K562 (cell line): ENCODE results near the gene BSN. TPM values are rescaled to one million over a fixed set of nuclear protein-coding genes. Genes with fewer than 3 reads are reported as not detected.

Source experiments
- ATAC-seq: fragments of 200-7000 bp; cut with Tn5 transposase; 3 replicates; pipeline ENCODE4 v1.9.1; 2020; ENCODE audit warnings: moderate library complexity
- BruUV-seq: library from RNA; stranded (reverse); fragments of 400-500 nt; replicated peaks from 2 replicates; lab custom pipeline; 2021; lab: Mats Ljungman, UMichigan
- CTCF ChIA-PET: fragments of 300-600 bp; formaldehyde crosslinking; extraction: SDS; loops from one replicate; lab custom pipeline; 2021; ENCODE audit warnings: low intra/inter-chr PET ratio; lab: Yijun Ruan, JAX
- POLR2A ChIA-PET: fragments of 300-600, 350-650 bp; sonication (Branson Sonifier 250); formaldehyde crosslinking; extraction: SDS; loops from one replicate; lab custom pipeline; 2021; ENCODE audit warnings: antibody characterized with exemption, inconsistent platforms; lab: Yijun Ruan, JAX
- DNase-seq, 4 experiments: peaks; one replicate each; pipeline versions ENCODE4 v3.0.0 to v3.0.0-alpha.2; 2011 to 2018; ENCODE audit warnings: low spot score in 3 of 4, mixed read lengths in 3 of 4; ENCODE audit errors: extremely low read depth in 1 of 4
- FAIRE-seq: peaks from 2 replicates; lab custom pipeline; 2011; peaks lifted over from hg19 to GRCh38; lab: Jason Lieb, UNC
- H2AFZ ChIP-seq: 2 replicates; pipeline ENCODE4 v1.6.0; 2011; ENCODE audit warnings: low read depth, low read length, control low read depth, inconsistent platforms
- H3K27ac ChIP-seq: fragments of 200-600 bp; 3 replicates; pipeline ENCODE4 v1.8.0; 2011; ENCODE audit warnings: low read depth, mild to moderate bottlenecking, control low read depth, inconsistent platforms, low read length, moderate library complexity, mixed read lengths; ENCODE audit errors: extremely low read depth
- H3K27me3 ChIP-seq, 2 experiments: fragments of 300-600 bp in 1 of 2; 2 replicates in 1 of 2; 3 replicates in 1 of 2; pipeline versions ENCODE4 v1.6.0 to v1.8.0; 2011; ENCODE audit warnings: inconsistent platforms in 2 of 2, low read length in 2 of 2, mild to moderate bottlenecking in 1 of 2, mixed read lengths in 1 of 2, moderate library complexity in 1 of 2; ENCODE audit not compliant: control insufficient read depth in 2 of 2, insufficient read depth in 2 of 2
- H3K36me3 ChIP-seq: fragments of 300-600 bp; 3 replicates; pipeline ENCODE4 v1.8.0; 2011; ENCODE audit warnings: mild to moderate bottlenecking, low read length, inconsistent platforms; ENCODE audit not compliant: control insufficient read depth, insufficient read depth
- H3K4me1 ChIP-seq, 2 experiments: fragments of 200-600 bp in 1 of 2; replicated peaks in 1 of 2; 2 replicates in 1 of 2; 3 replicates in 1 of 2; pipeline versions ENCODE4 v1.5.1 to v1.8.0; 2011; ENCODE audit warnings: inconsistent platforms in 2 of 2, low read length in 2 of 2, mild to moderate bottlenecking in 1 of 2, mixed read lengths in 1 of 2, moderate library complexity in 1 of 2; ENCODE audit not compliant: control insufficient read depth in 2 of 2, insufficient read depth in 2 of 2
- H3K4me2 ChIP-seq: 2 replicates; pipeline ENCODE4 v1.6.1; 2011; ENCODE audit warnings: low read length, control low read depth, inconsistent platforms, mixed read lengths; ENCODE audit not compliant: insufficient read depth
- H3K4me3 ChIP-seq: fragments of 200-600 bp; sonication (generic), shearing (Covaris generic); 2 replicates; pipeline ENCODE4 v1.5.1; 2016; ENCODE audit warnings: control low read depth, inconsistent platforms
- H3K79me2 ChIP-seq: fragments of 200-600 bp; 3 replicates; pipeline ENCODE4 v1.8.0; 2011; ENCODE audit warnings: low read length, inconsistent platforms; ENCODE audit not compliant: control insufficient read depth, insufficient read depth
- H3K9ac ChIP-seq, 2 experiments: 2 replicates each; pipeline versions ENCODE4 v1.6.0 to v1.6.1; 2011; ENCODE audit warnings: low read depth in 2 of 2, low read length in 2 of 2, control low read depth in 1 of 2, inconsistent platforms in 1 of 2, mild to moderate bottlenecking in 1 of 2, mixed read lengths in 1 of 2; ENCODE audit not compliant: insufficient read depth in 1 of 2
- H3K9me1 ChIP-seq: one replicate; pipeline ENCODE4 v1.6.0; 2011; ENCODE audit warnings: inconsistent platforms, mild to moderate bottlenecking, low read length, moderate library complexity; ENCODE audit not compliant: control insufficient read depth, insufficient read depth
- H3K9me3 ChIP-seq: replicated peaks from 2 replicates; pipeline ENCODE4 v1.5.1; 2011; ENCODE audit warnings: low read depth, low read length, inconsistent platforms; ENCODE audit not compliant: control insufficient read depth, insufficient read depth
- H4K20me1 ChIP-seq: replicated peaks from 2 replicates; pipeline ENCODE4 v1.6.1; 2011; ENCODE audit warnings: low read length, inconsistent platforms, mixed read lengths; ENCODE audit not compliant: control insufficient read depth, insufficient read depth
- CBFA2T3 ChIP-seq: fragments of 450-650 bp; IDR thresholded peaks from 2 replicates; pipeline ENCODE4 v1.6.1; 2017
- CC2D1A ChIP-seq: fragments of 450-650 bp; IDR thresholded peaks from 2 replicates; pipeline ENCODE4 v1.6.1; 2017; ENCODE audit warnings: mild to moderate bottlenecking
- CHCHD3 ChIP-seq: fragments of 250-450 bp; sonication (Bioruptor Pico); IDR thresholded peaks from 2 replicates; pipeline ENCODE4 v2.1.2; 2022; ENCODE audit warnings: mild to moderate bottlenecking
- HMG20A ChIP-seq: fragments of 450-650 bp; formaldehyde crosslinking; conservative IDR thresholded peaks from 2 replicates; pipeline ENCODE4 v1.4.0; 2020; ENCODE audit warnings: mild to moderate bottlenecking, mixed read lengths
- KLF1 ChIP-seq: fragments of 450-650 bp; IDR thresholded peaks from 2 replicates; pipeline ENCODE4 v1.6.1; 2016; ENCODE audit warnings: missing genetic modification characterization, missing compliant biosample characterization
- KLF6 ChIP-seq: fragments of 250-450 bp; sonication (Bioruptor Pico); IDR thresholded peaks from 2 replicates; pipeline ENCODE4 v1.4.0; 2020; ENCODE audit warnings: mild to moderate bottlenecking, moderate library complexity, borderline replicate concordance
- MBD2 ChIP-seq: sonication (generic); IDR thresholded peaks from 2 replicates; pipeline ENCODE4 v1.6.1; 2016; ENCODE audit warnings: low read depth, borderline replicate concordance
- MTA1 ChIP-seq: fragments of 450-650 bp; IDR thresholded peaks from 2 replicates; pipeline ENCODE4 v1.6.1; 2017; ENCODE audit warnings: borderline replicate concordance
- NEUROD1 ChIP-seq: fragments of 150-350 bp; IDR thresholded peaks from 2 replicates; pipeline ENCODE4 v1.6.1; 2014; ENCODE audit warnings: borderline replicate concordance, low read length, low read depth; ENCODE audit not compliant: partially characterized antibody
- TCF7 ChIP-seq: sonication (generic); IDR thresholded peaks from 2 replicates; pipeline ENCODE4 v1.6.1; 2016; ENCODE audit warnings: antibody characterized with exemption, borderline replicate concordance
- TEAD1 ChIP-seq, 2 experiments: fragments of 450-650 bp in 1 of 2; sonication (generic) in 1 of 2; formaldehyde crosslinking; IDR thresholded peaks; 2 replicates each; pipeline versions ENCODE4 v1.4.0 to v1.8.0; 2020 to 2022; ENCODE audit warnings: mild to moderate bottlenecking in 2 of 2, missing genetic modification reagents in 1 of 2
- WGBS: fragments of 100-300 bp; shearing (Covaris generic); methylation state at CpG from one replicate; pipeline ENCODE4 v1.1.6; 2016; ENCODE audit warnings: low coverage, mixed read lengths; ENCODE audit not compliant: insufficient coverage; ENCODE audit errors: missing lambda C conversion rate; 5-methylcytosine and 5-hydroxymethylcytosine counted together
- in situ Hi-C: fragments of 300-500 bp; cut with MboI; formaldehyde crosslinking; loops from 4 replicates; pipeline ENCODE4 v1.15.0; 2018; ENCODE audit warnings: inconsistent platforms, mixed read lengths
- intact Hi-C: fragments of 100-400 bp; cut with micrococcal nuclease; formaldehyde crosslinking; loops from 2 replicates; pipeline ENCODE4 v1.14.2; 2022
- polyA plus RNA-seq, 8 experiments: library from polyadenylated mRNA; depleted of rRNA in 4 of 8; stranded (reverse) in 5 of 8; unstranded in 3 of 8; fragments of >200 nt; fragmentation: Nextera tagmentation in 2 of 8; fragmentation: Illumina TruSeq in 1 of 8; extraction: Ambion mirVana in 2 of 8; extraction: Trizol in 1 of 8; gene quantifications; 2 replicates each; pipeline versions ENCODE4 v1.2.1 to v1.2.3, GENCODE V29; 2011 to 2014; ENCODE audit warnings: inconsistent platforms in 1 of 8, missing spikeins in 1 of 8
- total RNA-seq, 7 experiments: library from RNA; depleted of rRNA in 6 of 7; stranded (reverse); fragments of >200 nt in 6 of 7; fragmentation: Illumina TruSeq in 2 of 7; extraction: Trizol in 2 of 7; gene quantifications; 2 replicates each; pipeline versions ENCODE4 v1.2.1 to v1.2.3, GENCODE V29; 2011 to 2021; ENCODE audit warnings: low replicate concordance in 1 of 7

Gene BSN
- total and polyA plus RNA-seq, 9 of the 15 experiments (the other 6 are each of a cell fraction or from before 2014, with no cell fraction given): 0.03 to 1.5 (median 0.29) TPM

GRCh38 chr3:49563040-49563578 is 8.8 kb downstream of the BSN start:
- ATAC-seq (no peak), DNase-seq (no peak)
- Histone ChIP-seq H3K4me3 (no peak overlapping the region), H3K36me3 (no peaks in the 10 kb centered on the region), H3K79me2 (no peaks in the 10 kb centered on the region), H3K9ac (no peak overlapping the region), H2AFZ (no peak overlapping the region), H3K4me2 (no peak overlapping the region)
- CTCF ChIA-PET: no interaction called here
- WGBS: 8% methylated on average over 1 of the region's 4 CpGs
- BruUV-seq: no TSS peak
- TF ChIP-seq MBD2 (no peak), TCF7 (no peak)
- TF ChIP-seq, all 486 proteins: peak for 0
- H3K27ac ChIP-seq: no peak overlapping the region
- H3K9me3 ChIP-seq: no peaks in the 10 kb centered on the region
- no peaks in the 10 kb centered on the region for H3K4me1 ChIP-seq
- POLR2A ChIA-PET: no interaction called here
- no peaks in the 10 kb centered on the region for H3K9me1 ChIP-seq
- H4K20me1 ChIP-seq: no peaks in the 10 kb centered on the region
- no peaks in the 10 kb centered on the region for H3K27me3 ChIP-seq
- intact Hi-C loops: no loop called here
- in situ Hi-C loops: loop anchor here (10.0 kb wide), 1 partner anchor 102 kb away; no protein-coding TSS in a partner anchor
- no peak for FAIRE-seq

GRCh38 chr3:49563766-49564165 is 9.5 kb downstream of the BSN start:
- H3K9ac ChIP-seq: no peak overlapping the region
- DNase-seq (no peak), ATAC-seq (no peak), FAIRE-seq (no peak)
- H3K4me3 ChIP-seq: no peak overlapping the region
- POLR2A ChIA-PET: no interaction called here
- H3K27me3 ChIP-seq: no peaks in the 10 kb centered on the region
- H3K27ac ChIP-seq: no peak overlapping the region
- WGBS: 67% methylated on average over 4 of the region's 4 CpGs
- intact Hi-C loops: no loop called here
- TF ChIP-seq CBFA2T3 (no peak), TEAD1 (CRISPR knock-in tag; IDR thresholded peaks at IDR 0.05) (no peak), NEUROD1 (no peak), CC2D1A (no peak), MTA1 (no peak), KLF1 (tag) (no peak), CHCHD3 (no peak), KLF6 (CRISPR knock-in tag) (no peak), HMG20A (no peak)
- CTCF ChIA-PET: no interaction called here
- no peaks in the 10 kb centered on the region for H4K20me1 ChIP-seq
- in situ Hi-C loops: loop anchor here (10.0 kb wide), 1 partner anchor 101 kb away; no protein-coding TSS in a partner anchor
- no TSS peak for BruUV-seq
- H3K4me2 ChIP-seq: no peak overlapping the region
- no peak overlapping the region for H2AFZ ChIP-seq
- H3K79me2 ChIP-seq: no peaks in the 10 kb centered on the region
- H3K9me3 ChIP-seq: no peaks in the 10 kb centered on the region
- no peaks in the 10 kb centered on the region for H3K9me1 ChIP-seq
- no peaks in the 10 kb centered on the region for H3K36me3 ChIP-seq
- no peaks in the 10 kb centered on the region for H3K4me1 ChIP-seq
